Body of pancreas (tissue), 4 donors: ENCODE results near the gene GPR158. TPM values are rescaled to one million over a fixed set of nuclear protein-coding genes. Genes with fewer than 3 reads are reported as not detected.

Experiments used
- ATAC-seq: fragments of 150-250 bp; one replicate; pipeline ENCODE4 v1.9.1; 2016
- DNase-seq, 4 donors: peaks; one replicate each; pipeline ENCODE4 v3.0.0-alpha.2; 2019
- H3K27ac ChIP-seq, 4 donors: fragments of 200-600 bp; sonication (generic); 1 replicate in 3 of 4; 2 replicates in 1 of 4; pipeline versions ENCODE4 v1.5.1 to v1.6.1; 2016 to 2019; ENCODE audit warnings: mild to moderate bottlenecking in 1 of 4, mixed read lengths in 1 of 4, moderate library complexity in 1 of 4
- H3K27me3 ChIP-seq, 2 donors: fragments of 200-600 bp; sonication (generic); one replicate each; pipeline ENCODE4 v1.6.0; 2016; ENCODE audit warnings: mild to moderate bottlenecking in 1 of 2
- H3K36me3 ChIP-seq, 2 donors: fragments of 200-600 bp; sonication (generic); replicated peaks in 1 of 2; 2 replicates each; pipeline ENCODE4 v1.5.1; 2016; ENCODE audit warnings: low read depth in 2 of 2; ENCODE audit not compliant: insufficient read depth in 1 of 2
- H3K4me1 ChIP-seq: fragments of 200-600 bp; sonication (generic); one replicate; pipeline ENCODE4 v1.6.0; 2016
- H3K4me3 ChIP-seq, 2 donors: fragments of 200-600 bp; sonication (generic); 1 replicate in 1 of 2; 2 replicates in 1 of 2; pipeline ENCODE4 v1.5.1; 2016 to 2019
- H3K9me3 ChIP-seq, 3 donors: fragments of 200-600 bp; sonication (generic); 1 replicate in 2 of 3; 2 replicates in 1 of 3; pipeline ENCODE4 v1.5.1; 2016
- CTCF ChIP-seq, 7 experiments: fragments of 450-650 bp in 4 of 7; fragments of 200-600 bp in 3 of 7; sonication (generic) in 3 of 7; IDR thresholded peaks; one replicate each; pipeline ENCODE4 v1.5.1; 2016 to 2019; ENCODE audit warnings: antibody characterized with exemption in 7 of 7
- POLR2A ChIP-seq, 3 donors: fragments of 450-650 bp; IDR thresholded peaks; one replicate each; pipeline ENCODE4 v1.6.1; 2016; ENCODE audit warnings: antibody characterized with exemption in 3 of 3, mild to moderate bottlenecking in 2 of 3
- WGBS, 2 donors: methylation state at CpG; one replicate each; pipeline ENCODE4 v1.1.5; 2017; 5-methylcytosine and 5-hydroxymethylcytosine counted together
- intact Hi-C: fragments of 100-400 bp; cut with DNase I; formaldehyde crosslinking; loops from one replicate; pipeline ENCODE4 v1.15.1; 2023
- total RNA-seq, 2 donors: library from RNA; depleted of rRNA; stranded (reverse); fragments of >200 nt; gene quantifications; one replicate each; pipeline ENCODE4 v1.1.0, GENCODE V29; 2016

The GPR158 gene
- total RNA-seq, 2 donors from 2014 or later: 0.52 TPM; not detected in 1

GRCh38 chr10:25465582-25466372, 291.0 kb downstream of the GPR158 start:
- H3K27me3 ChIP-seq: no peaks in the 10 kb centered on the region
- H3K4me3 ChIP-seq: no peak overlapping the region
- ATAC-seq: no peak
- no peak for DNase-seq
- TF ChIP-seq POLR2A (IDR thresholded peaks at IDR 0.05) (no peak), CTCF (IDR thresholded peaks at IDR 0.05) (no peak)
- WGBS, 2 donors: 78 to 82% methylated on average over 20 of the region's 20 CpGs
- no peak overlapping the region for H3K27ac ChIP-seq
- intact Hi-C loops: no loop called here
- no peaks in the 10 kb centered on the region for H3K4me1 ChIP-seq
- H3K9me3 ChIP-seq: no peaks in the 10 kb centered on the region
- H3K36me3 ChIP-seq: no peaks in the 10 kb centered on the region

GRCh38 chr10:25467881-25468280, 293.1 kb downstream of the GPR158 start:
- WGBS, 2 donors: 45 to 58% methylated on average over 8 of the region's 8 CpGs
- TF ChIP-seq POLR2A (IDR thresholded peaks at IDR 0.05): no peak
- TF ChIP-seq CTCF (IDR thresholded peaks at IDR 0.05): no peak
- ATAC-seq (no peak), DNase-seq (no peak)
- Histone ChIP-seq H3K4me1 (no peaks in the 10 kb centered on the region), H3K27ac (no peak overlapping the region), H3K4me3 (no peak overlapping the region), H3K36me3 (no peaks in the 10 kb centered on the region), H3K27me3 (no peaks in the 10 kb centered on the region), H3K9me3 (no peaks in the 10 kb centered on the region)
- intact Hi-C loops: no loop called here

GRCh38 chr10:25481467-25481866, 306.7 kb downstream of the GPR158 start:
- Histone ChIP-seq H3K9me3 (no peaks in the 10 kb centered on the region), H3K27me3 (no peaks in the 10 kb centered on the region), H3K36me3 (no peaks in the 10 kb centered on the region), H3K4me3 (no peak overlapping the region), H3K4me1 (no peaks in the 10 kb centered on the region), H3K27ac (no peak overlapping the region)
- ATAC-seq: no peak
- TF ChIP-seq CTCF (IDR thresholded peaks at IDR 0.05) (no peak), POLR2A (IDR thresholded peaks at IDR 0.05) (no peak)
- intact Hi-C loops: no loop called here
- WGBS, 2 donors: 58 to 60% methylated on average over 3 of the region's 3 CpGs
- DNase-seq: no peak

- Histone ChIP-seq H3K4me3 (no peak overlapping the region), H3K4me1 (no peaks in the 10 kb centered on the region), H3K27ac (no peak overlapping the region), H3K36me3 (no peaks in the 10 kb centered on the region), H3K27me3 (no peaks in the 10 kb centered on the region), H3K9me3 (no peaks in the 10 kb centered on the region)
- DNase-seq (no peak), ATAC-seq (no peak)
- intact Hi-C loops: no loop called here
- WGBS, 2 donors: 55 to 61% methylated on average over 4 of the region's 4 CpGs
- TF ChIP-seq CTCF (IDR thresholded peaks at IDR 0.05) (no peak), POLR2A (IDR thresholded peaks at IDR 0.05) (no peak)
Measured at GRCh38 chr10:25483999-25484398, 309.2 kb downstream of the GPR158 start.

GRCh38 chr10:25487266-25487665, 312.5 kb downstream of the GPR158 start:
- no peaks in the 10 kb centered on the region for H3K4me1 ChIP-seq
- H3K27me3 ChIP-seq: no peaks in the 10 kb centered on the region
- no peak overlapping the region for H3K27ac ChIP-seq
- intact Hi-C loops: no loop called here
- no peak for TF ChIP-seq POLR2A (IDR thresholded peaks at IDR 0.05)
- no peak for TF ChIP-seq CTCF (IDR thresholded peaks at IDR 0.05)
- H3K4me3 ChIP-seq: no peak overlapping the region
- H3K36me3 ChIP-seq: no peaks in the 10 kb centered on the region
- DNase-seq: no peak
- no peaks in the 10 kb centered on the region for H3K9me3 ChIP-seq
- ATAC-seq: no peak
- WGBS, 2 donors: 61 to 62% methylated on average over 5 of the region's 5 CpGs
